Kidney tubule cell (primary cell): ENCODE results near the gene ABHD12.
A peak's percentile ranks its signal among the peaks of the same experiment; 100 is the strongest.

Source experiments
- DNase-seq: peaks from one replicate; pipeline ENCODE4 v3.0.0-alpha.2; 2018; ENCODE audit warnings: low spot score

ABHD12 gene

GRCh38 chr20:25289886-25290597 lies 100.6 kb downstream of the ABHD12 start:
- no peak for DNase-seq

GRCh38 chr20:25288291-25289181 lies 102.1 kb downstream of the ABHD12 start:
- no peak for DNase-seq

- no peak for DNase-seq
Measured at GRCh38 chr20:25287631-25288290, 102.9 kb downstream of the ABHD12 start.

- DNase-seq, result no peak
Measured at GRCh38 chr20:25286917-25287316, 103.7 kb downstream of the ABHD12 start.

- DNase-seq, result no peak
Measured at GRCh38 chr20:25285856-25286798, 104.5 kb downstream of the ABHD12 start.

- no peak for DNase-seq
Measured at GRCh38 chr20:25285091-25285647, 105.5 kb downstream of the ABHD12 start.

- no peak for DNase-seq
Measured at GRCh38 chr20:25284131-25284601, 106.5 kb downstream of the ABHD12 start.

GRCh38 chr20:25283221-25283951 lies 107.2 kb downstream of the ABHD12 start:
- DNase-seq, result no peak

GRCh38 chr20:25282796-25283195 lies 107.8 kb downstream of the ABHD12 start:
- no peak for DNase-seq

GRCh38 chr20:25282034-25282781 lies 108.4 kb downstream of the ABHD12 start:
- DNase-seq, result no peak

- no peak for DNase-seq
Measured at GRCh38 chr20:25281541-25281991, 109.1 kb downstream of the ABHD12 start.

GRCh38 chr20:25280574-25281535 lies 109.8 kb downstream of the ABHD12 start:
- no peak for DNase-seq

GRCh38 chr20:25280051-25280573 lies 110.5 kb downstream of the ABHD12 start:
- peak; percentile 20 for DNase-seq

- no peak for DNase-seq
Measured at GRCh38 chr20:25279403-25279802, 111.2 kb downstream of the ABHD12 start.

- DNase-seq, result no peak
Measured at GRCh38 chr20:25278636-25279361, 111.8 kb downstream of the ABHD12 start.

GRCh38 chr20:25277941-25278521 lies 112.6 kb downstream of the ABHD12 start:
- DNase-seq, result no peak
